ENCODE data around the gene HOXC13.

Gene HOXC13

DNA sequence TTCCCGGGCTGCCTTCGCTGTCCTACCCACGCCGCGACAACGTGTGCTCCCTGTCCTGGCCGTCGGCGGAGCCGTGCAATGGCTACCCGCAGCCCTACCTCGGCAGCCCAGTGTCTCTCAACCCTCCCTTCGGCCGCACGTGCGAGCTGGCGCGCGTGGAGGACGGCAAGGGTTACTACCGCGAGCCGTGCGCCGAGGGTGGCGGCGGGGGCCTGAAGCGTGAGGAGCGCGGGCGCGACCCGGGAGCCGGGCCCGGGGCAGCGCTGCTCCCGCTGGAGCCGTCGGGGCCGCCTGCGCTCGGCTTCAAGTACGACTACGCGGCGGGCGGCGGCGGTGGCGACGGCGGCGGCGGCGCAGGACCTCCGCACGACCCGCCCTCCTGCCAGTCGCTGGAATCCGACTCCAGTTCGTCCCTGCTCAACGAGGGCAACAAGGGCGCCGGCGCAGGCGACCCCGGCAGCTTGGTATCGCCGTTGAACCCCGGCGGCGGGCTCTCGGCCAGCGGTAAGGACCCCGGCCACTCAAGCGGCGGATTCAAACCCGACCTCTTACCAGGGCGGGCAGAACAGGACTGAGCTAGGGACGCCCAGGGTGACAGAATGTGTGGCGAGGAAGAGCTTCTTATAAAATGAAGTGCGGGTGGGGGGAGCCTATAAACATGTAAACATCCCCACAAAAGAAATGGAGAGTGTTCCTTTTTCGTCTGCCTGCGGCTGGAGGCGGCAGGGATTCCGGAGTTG, 16.6 kb downstream of the HOXC13 start:
- no peak for FAIRE-seq

DNA sequence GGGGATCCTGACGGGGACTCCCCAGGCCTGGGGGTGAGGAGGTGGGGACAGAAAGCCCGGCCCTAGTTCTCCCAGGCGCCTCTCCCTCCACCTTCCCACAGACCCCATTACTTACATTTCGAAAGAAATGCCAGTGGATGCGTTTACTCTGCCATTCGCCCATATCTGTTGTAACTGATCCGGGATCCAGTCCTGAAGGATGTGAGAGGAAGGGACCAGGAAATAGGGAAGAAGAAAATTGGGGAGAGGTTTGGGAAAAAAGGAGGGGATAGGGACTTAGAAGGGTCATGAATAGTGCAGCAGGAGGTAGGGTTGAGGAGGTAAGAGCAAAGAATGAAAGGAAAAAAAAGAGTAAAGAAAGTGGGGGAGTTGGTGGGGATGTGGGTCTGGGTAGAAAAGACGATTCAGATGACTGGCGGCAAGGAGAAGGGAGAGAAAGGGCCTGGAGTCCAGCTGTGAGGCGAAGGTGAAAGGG, 17.2 kb downstream of the HOXC13 start:
- no peak for FAIRE-seq

DNA sequence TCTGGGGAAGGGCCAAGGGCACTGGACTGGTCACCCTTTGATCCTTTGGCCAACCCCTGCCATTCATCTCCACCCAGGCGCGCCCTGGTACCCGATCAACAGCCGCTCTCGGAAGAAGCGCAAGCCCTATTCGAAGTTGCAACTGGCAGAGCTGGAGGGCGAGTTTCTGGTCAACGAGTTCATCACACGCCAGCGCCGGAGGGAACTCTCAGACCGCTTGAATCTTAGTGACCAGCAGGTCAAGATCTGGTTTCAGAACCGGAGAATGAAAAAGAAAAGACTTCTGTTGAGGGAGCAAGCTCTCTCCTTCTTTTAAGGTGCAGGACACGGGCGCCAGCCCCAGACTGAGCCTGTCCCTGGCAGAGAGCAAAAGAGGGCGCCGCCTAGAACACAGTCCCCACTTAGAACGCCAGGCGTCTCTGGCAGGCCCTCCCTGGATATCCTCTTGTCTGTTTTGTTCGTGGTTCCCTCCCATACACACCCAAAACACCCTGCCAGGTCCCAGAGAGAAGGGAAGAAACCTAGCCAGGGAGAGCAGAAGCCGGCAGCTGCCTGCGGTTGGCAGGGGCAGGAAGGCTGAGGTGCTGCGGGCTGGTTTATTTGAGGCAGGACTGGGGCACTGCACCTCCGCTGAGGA, 17.7 kb downstream of the HOXC13 start:
- no peak for FAIRE-seq

DNA sequence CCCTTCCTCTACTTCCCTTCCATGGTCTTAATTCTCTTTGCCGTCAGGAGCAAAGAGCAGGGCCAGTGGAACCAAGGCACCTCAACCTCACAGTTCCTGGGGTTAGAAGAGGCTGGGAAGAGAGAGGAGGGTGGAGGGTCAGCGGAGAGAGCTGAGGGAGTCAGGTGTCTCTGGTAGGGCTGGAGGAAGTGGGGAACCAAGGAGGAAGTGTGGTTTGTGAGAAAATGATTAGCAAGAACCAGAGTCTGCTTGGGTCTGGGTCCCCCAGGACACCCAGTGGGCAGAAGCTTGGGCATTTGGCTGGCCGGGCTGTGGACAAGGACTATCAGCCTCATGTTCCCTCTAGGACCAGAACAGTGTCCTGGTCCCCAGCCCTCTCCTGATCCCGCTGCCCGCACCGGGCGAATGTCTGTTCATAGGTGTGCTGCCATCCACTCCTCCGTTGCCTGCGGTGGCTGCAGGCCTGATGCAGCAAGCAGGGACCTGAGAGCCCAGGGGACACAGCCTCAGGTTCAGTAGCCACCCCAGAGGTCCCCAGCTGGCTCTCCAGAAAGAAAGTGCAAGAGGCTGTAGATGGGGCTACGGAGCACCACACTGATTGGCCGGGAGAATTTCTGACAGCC, 18.4 kb downstream of the HOXC13 start:
- no peak for FAIRE-seq

DNA sequence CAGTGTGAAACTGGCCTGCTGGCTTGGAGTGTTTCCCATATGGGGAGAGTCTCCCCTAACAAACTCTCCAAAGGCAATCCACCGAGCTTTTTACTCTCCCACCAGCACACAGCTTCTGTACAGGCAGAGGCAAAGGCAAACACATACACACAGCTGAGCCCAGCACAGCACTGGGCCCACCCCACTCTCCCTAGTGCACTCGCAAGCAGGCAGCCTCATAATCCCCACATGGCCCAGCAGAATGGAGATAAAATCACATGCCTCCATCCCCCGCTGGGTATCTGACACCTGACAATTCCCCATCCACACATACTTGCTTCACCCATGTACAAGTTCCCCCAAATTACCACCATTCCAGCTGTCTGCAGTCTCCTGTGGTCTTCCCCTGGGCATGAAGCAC, 19.5 kb downstream of the HOXC13 start:
- FAIRE-seq = no peak

DNA sequence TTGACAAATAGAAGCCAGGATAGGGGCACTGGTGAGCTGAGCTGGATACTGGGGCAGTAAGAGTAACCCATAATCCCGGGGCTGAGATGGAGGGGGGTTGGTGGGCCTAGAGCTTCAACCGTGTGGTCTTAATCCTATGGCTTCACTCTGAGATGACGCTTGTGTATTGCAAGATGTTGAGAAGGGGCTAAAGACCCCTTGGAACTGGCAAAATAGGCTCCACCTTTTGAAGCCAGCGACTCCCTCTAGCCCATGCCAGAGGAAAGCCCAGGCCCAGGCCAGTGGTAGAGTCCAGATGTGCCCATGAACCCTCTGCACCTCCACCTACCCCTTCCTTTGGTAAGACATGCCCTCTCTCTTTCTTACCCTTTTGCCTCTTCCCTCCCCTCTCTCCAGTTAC, 20.7 kb downstream of the HOXC13 start:
- no peak for FAIRE-seq

DNA sequence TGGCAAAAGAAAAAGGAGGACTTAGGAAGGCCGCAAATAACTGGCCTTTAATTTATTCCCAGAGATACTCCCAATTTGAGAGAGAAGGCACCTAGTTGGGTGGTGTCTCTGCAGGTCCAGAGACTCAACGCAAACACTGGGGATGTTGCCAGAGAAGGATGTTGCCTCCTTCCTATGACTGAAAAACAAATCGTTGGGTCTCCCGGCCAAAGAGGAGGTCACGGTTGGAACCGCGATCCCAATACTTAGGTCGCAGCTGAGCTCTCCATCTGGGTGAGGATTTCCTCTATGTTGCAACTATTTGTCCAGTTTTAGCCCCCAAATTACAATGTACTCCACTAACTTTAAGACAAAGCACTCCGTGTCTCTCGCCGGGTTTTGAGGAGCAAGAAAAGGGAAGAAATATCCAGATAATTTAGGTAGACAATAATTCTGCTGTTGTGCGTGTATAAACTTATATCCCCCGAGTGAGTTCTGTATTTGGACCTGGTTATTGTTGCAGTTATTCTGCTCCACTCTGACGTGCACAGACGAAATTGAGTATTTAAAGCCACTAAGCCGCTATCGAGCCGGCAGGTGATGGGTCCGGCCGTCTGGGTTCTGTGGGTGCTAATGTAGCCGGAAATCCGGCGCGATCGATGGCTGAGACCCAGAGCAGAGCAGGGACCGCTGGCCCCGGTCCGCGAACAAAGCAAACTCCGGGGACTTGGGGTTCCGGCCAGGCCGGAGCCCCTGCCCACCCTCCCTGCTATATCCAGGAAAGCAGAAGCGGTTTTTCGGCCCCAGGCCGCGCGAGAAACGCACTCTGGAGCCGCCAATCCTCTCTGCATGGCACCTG, 21.8 kb downstream of the HOXC13 start:
- no peak for FAIRE-seq

DNA sequence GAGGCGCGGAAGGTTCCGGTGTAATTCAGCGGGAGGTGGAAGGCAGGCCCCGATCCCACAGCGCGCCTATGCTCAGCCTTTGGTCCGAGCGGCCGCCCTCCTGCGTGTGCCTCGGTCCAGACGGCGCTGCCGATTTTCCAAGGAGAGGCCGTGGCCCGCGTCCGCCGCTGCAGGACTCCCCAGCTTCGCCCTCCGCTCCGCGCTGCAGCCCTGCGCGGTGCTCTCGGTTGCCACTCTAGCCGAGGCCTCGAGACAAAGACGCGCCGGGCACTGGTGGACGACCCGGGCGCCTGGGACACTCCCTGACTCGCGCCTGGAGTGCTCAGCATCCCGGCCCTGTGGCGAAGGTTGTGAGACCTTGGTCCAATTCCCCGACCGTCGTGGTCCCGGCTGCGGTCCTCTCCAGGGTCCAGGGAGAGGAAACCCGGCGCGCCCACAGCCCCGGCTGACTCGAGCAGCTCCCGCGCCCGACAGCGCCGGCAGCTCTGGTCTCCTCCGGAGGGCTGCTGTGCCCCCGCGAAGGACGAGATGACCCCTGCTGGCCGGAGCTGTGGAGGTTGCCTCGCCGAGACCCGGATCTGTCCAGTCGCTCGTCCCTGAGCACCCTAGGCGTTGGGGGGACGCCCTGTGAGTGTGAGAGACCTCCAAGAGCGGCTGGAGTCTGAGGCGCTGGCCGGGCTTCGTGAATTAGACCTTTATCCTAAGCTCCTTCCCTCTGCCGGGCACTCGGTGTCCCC, 22.6 kb downstream of the HOXC13 start:
- FAIRE-seq = no peak

DNA sequence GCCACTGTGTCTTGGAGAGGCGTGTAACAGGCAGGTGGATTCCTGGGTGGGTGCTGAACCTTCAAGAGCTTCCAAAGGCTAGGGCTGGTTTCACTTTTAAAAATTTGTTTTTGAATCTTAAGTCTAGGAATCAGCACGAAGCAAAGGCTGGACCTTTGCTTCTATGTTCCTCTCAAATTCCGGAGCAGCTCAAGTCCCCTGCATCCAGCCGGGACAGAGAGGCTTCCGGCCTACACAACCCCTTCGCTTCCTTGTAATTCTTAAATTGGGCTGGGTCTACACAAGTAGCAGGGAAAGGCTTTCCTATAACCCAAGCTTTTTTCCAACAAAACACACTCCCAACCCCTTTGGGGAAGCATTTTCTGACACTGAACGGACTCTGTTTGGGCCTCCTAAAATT, 24.4 kb downstream of the HOXC13 start:
- FAIRE-seq = no peak

DNA sequence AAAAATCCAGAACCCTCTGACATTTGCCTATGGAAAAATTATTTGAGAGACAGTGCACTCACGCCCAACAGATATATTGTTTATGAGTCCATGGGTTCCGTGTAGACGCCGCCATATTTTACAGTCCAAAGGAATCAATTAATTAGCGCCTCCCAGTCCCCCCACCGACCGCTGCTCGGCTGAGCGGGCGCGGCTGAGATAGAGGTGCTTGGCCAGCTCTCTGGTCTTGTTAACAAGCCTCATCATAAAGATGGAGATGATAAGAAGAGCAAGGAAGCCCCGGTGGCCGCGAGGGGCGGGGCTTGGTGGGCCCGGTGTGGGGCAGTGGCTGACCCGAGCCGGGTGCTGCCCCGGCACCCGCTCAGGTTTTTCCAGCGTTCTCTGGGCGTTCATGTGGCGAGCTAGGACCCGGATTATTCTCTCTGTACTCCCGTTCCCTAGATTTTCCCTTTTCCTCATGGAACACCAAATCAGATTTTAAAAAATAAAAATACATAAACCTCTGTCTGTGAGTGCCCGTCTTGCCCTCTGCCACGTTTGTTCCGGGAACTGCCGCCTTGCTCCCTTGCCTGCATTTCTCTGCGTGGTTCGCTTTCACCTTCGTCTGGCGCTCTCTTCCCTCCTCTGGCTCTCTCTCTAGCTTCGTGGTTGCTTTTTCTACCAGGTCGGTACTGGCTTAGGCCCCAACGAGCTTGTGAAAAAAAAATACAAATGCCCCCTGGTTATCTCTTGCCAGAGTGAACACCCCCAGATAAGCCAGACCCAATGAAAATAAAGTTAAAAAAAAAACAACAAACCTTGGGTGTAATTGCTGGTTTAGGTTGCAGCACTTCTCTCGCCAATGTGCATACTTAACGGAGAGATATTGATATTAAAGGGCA, 25.0 kb downstream of the HOXC13 start:
- FAIRE-seq = no peak

DNA sequence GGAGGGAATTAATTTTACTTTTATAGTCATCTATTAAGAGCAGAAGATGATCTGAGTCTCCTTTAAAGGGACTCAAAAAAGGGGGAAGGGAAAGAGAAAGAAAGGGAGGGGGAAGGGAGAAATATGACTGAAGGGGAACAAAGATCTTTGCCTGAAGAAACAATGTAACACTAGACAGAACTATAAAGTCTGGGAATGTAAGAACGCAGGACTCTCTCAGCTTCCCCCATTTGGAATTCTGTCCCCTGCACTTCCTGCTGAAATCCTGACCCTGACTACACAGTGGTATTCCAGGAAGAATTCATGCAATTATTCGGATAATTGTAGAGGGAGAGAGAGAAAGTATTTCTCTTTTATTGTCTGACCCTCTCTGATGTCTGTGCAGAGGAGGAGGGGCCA, 25.7 kb downstream of the HOXC13 start:
- no peak for FAIRE-seq

DNA sequence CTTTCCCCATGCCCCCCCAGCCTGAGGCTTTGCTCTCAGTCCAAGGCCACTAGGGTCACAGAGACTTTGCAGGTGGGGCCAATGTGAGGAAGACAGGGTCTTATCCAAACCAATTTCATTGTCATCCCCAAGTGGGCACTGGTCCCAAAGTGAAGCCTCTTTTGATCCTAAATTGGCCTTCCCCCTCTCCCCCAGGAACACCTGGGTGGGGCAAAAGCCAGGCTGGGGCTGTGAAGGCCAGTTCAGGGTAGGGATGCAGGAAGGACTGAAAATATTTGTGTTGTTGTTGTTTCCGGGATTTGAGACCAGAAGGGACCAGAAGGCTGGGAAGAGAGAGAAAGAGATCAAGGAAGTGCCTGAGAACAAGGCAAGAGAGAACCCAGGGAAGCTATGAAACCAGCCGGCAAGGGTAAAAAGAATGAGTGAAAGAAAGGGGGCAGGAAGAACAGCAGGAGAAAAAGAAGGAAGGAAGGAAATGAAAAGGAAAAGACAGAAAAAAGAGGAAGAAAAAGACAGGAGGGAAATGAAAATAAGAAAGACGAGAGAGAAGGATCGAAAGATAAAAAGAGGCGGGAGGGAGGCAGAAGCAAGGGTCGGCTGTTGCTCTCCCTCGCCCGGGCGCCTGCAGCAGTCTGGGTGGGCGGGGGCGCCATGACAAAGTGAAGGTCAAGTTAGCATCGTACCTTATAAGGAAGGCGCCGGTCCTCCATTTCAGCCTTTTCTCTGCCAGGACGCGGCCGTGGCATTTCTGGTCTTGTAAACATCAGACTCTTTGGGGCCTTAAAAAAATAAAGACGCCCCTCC, 26.9 kb downstream of the HOXC13 start:
- no peak for FAIRE-seq

DNA sequence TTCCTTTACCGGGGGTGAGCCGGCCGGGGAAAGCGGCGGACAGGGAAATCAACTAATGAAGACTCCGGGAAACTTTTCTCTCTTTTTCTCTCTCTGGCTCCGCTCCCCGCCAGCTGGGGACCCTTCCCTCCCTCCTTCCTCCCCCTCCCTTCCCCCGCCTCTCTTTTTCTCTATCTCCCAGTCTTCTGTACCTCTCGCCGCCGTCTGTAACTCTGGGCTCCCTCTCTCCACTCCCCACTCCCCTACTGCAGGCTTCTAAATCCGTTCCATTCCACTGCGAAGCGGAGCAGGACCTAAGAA, 27.4 kb downstream of the HOXC13 start:
- no peak for FAIRE-seq

DNA sequence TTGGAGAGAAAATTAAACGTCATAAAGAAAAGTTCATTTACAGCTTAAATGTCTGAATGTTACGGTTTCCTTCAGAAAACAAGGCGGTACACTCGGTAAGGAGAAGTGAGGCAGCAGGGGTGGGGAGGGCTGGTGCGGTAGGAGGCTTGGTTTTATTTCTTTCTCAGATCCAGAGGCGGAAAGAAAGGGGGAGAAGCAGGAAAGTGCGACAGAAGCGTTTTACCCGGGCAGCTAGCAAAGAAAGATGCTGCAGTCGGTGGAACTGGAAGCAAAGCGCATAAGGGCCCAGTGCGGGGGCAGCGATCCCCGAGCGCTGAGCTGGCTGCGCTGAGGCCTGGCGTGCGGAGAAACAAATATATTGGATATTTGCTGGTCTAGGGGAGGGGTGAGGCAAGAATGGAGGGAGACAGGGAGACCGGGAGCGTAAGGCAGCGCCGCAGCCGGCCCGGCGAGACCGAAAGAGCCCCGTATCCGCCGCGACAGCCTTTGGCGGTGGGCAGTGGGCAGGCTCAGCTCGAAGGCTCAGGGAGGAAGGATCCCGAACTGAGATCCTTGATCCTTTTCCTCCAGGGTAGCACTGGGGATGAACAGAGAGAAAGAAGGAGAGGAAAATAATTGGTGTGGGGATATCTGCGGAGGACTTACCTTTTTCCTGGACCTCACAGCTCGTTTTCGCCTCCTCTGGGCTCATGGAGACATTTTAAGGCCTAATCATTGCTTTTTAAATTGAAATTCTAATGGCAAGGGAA, 27.9 kb downstream of the HOXC13 start:
- no peak for FAIRE-seq

DNA sequence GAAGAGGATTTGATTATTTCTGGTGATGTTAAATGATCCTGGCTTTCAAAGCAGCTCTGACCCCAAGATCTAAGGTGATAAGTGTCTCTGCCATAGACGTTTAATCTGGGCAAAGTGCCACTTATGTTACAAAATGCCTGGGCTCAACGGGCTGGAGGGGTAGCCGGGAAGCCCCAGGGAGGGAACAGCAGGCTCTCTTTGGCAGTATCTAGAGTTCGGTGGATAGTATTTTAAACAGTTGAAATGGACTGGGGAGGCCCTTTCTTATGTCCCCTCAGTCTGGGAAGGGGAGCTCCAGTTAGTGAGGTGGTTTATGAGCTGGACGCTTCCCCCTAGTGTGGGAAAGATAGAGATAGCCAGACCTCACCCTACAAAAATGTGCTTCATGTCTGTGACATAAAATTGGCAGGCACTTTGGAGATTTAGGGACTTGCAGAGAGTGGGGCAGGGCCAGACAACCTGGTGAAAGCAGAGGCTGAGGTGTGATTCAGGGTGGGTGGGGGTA, 28.8 kb downstream of the HOXC13 start:
- no peak for FAIRE-seq

DNA sequence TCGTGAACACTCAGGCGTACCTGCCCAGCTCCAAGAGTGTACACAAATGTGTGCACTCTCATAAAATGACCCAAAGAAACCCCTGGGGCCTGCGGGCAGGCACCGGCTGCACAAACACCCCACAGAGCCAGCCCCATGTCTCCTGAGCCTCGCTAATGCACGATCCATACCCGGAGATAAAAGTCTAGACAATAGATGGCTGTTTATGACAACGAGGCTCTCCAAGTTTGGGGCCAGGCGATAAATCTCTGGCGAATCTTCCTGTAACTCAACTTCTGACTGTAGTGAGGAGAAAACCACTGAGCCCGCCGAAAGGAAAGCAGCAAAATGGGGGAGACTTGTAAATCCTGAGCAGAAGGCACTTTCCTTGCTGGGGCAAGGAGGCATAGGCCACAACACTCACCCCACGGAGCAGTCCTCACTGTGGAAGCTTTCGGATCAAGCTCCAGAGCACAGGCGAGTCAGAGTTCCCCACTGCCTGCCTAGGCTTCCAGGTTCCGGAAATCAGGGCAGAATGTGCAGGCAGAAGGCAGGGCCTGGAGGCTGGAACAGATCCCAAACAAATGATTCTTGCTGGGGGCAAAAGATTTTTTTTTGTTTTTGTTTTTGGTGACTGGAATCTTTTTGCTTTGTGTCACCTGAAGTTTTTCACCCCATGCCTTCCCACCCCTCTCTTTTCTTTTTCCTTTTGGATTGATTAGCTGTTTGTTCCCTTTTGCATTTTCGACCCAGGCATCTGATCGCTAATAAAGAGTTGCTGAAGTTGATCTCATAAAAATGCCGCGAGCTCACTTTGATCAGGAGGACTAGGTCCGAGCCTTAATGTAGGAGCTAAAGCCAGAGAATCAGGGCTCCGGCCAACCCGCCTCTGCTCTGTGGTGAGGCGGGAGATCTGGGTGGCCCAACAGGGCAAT, 29.8 kb downstream of the HOXC13 start:
- FAIRE-seq = peak; percentile 88

DNA sequence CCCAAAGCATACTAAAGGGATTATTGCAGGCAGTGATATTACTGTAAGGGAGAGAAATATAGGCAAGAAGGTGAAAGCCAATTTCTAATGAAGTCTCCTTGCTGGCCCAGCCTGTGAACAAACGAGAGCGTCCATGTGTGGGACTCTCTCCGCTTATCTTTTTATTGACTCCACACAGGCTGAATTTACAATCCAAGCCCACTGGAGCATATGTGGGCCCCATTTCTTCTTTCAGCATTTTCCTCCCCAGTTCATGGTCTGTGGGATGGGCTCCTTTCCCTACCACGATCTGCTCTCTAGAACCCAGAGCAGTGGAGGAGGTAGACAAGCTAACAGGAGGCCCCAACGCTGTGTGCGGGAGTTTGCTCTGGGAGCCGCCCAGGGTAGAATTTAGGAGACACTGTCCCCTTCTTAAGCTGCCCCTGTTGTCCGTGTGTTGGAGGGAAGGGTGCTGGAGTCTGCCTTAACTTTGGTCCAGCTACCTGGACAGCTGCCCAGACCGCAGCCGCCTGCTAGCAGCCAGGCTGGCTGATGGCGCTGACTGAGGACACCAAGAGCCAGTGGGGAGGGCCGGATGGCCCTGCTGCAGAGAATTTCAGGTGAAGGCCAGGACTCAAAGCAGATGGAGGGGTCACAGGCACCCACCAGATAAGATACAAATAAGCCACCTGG, 31.1 kb downstream of the HOXC13 start:
- no peak for FAIRE-seq

DNA sequence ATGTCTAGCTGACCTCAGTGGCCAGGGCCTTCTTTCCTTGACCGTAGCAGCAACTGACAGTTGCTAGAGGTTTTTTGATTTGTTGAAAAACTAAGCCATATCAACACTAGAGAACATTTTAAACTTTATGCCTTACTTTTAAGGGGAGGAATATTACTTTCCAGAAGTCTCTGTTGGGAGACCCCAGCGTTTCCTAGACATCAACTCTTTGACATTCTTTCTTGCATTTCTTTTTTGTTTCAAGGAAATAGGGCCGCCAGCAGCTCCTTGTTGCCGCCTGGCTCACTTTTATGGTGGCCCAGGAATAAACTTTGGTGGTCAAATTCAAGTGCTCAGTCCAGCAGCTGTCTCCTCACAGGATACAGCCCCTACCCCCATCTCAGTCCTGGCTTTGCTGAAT, 31.8 kb downstream of the HOXC13 start:
- no peak for FAIRE-seq
